Gastroesophageal sphincter (tissue), 4 donors: Measurements from ENCODE around the gene KLHL42. TPM values are rescaled to one million over a fixed set of nuclear protein-coding genes. Genes with fewer than 3 reads are reported as not detected.
"Not testable (repeated sequence)": the region's sequence is repeated elsewhere in the genome, so short reads cannot be mapped to it uniquely, and the experiment has no call there.

Source experiments
- ATAC-seq: fragments of 150-250 bp; one replicate; pipeline ENCODE4 v1.9.1; 2016; ENCODE audit warnings: mild to moderate bottlenecking, moderate library complexity
- H3K27ac ChIP-seq, 4 donors: fragments of 200-600 bp; sonication (generic) in 3 of 4; 1 replicate in 3 of 4; 2 replicates in 1 of 4; pipeline ENCODE4 v1.5.1; 2016 to 2019
- H3K27me3 ChIP-seq: fragments of 200-600 bp; sonication (generic); one replicate; pipeline ENCODE4 v1.5.1; 2019
- H3K36me3 ChIP-seq, 2 donors: fragments of 200-600 bp; sonication (generic); one replicate each; pipeline ENCODE4 v1.5.1; 2019; ENCODE audit warnings: control low read depth in 1 of 2
- H3K4me1 ChIP-seq, 3 donors: fragments of 200-600 bp; sonication (generic); 1 replicate in 2 of 3; 2 replicates in 1 of 3; pipeline ENCODE4 v1.5.1; 2016 to 2019; ENCODE audit warnings: control low read depth in 2 of 3
- H3K4me3 ChIP-seq, 2 donors: fragments of 200-600 bp; sonication (generic); one replicate each; pipeline ENCODE4 v1.5.1; 2019; ENCODE audit warnings: mild to moderate bottlenecking in 1 of 2, moderate library complexity in 1 of 2
- H3K9me3 ChIP-seq, 3 donors: fragments of 200-600 bp; sonication (generic); one replicate each; pipeline ENCODE4 v1.5.1; 2017 to 2019; ENCODE audit warnings: control low read depth in 2 of 3
- EP300 ChIP-seq: sonication (generic); formaldehyde crosslinking; IDR thresholded peaks from one replicate; pipeline ENCODE4 v1.6.1; 2017; ENCODE audit warnings: antibody characterized with exemption, mild to moderate bottlenecking
- POLR2A ChIP-seq, 2 donors: fragments of 450-650 bp; IDR thresholded peaks; one replicate each; pipeline ENCODE4 v1.6.1; 2017; ENCODE audit warnings: antibody characterized with exemption in 2 of 2, mild to moderate bottlenecking in 2 of 2, moderate library complexity in 1 of 2
- POLR2AphosphoS5 ChIP-seq: sonication (generic); formaldehyde crosslinking; IDR thresholded peaks from one replicate; pipeline ENCODE4 v1.6.1; 2017; ENCODE audit warnings: antibody characterized with exemption
- WGBS, 2 donors: methylation state at CpG; one replicate each; pipeline ENCODE4 v1.1.5; 2018; ENCODE audit warnings: low coverage in 1 of 2; 5-methylcytosine and 5-hydroxymethylcytosine counted together
- total RNA-seq, 4 donors: library from RNA; depleted of rRNA; stranded (reverse); fragments of >200 nt; gene quantifications; one replicate each; pipeline ENCODE4 v1.1.0, GENCODE V29; 2016
- TF ChIP-seq, protein P1 (sequence below), 4 experiments: fragments of 200-600 bp in 2 of 4; fragments of 450-650 bp in 2 of 4; sonication (generic) in 1 of 4; IDR thresholded peaks; one replicate each; pipeline ENCODE4 v1.5.1; 2017 to 2019; ENCODE audit warnings: antibody characterized with exemption in 4 of 4, mild to moderate bottlenecking in 2 of 4, moderate library complexity in 2 of 4

KLHL42 gene, protein sequence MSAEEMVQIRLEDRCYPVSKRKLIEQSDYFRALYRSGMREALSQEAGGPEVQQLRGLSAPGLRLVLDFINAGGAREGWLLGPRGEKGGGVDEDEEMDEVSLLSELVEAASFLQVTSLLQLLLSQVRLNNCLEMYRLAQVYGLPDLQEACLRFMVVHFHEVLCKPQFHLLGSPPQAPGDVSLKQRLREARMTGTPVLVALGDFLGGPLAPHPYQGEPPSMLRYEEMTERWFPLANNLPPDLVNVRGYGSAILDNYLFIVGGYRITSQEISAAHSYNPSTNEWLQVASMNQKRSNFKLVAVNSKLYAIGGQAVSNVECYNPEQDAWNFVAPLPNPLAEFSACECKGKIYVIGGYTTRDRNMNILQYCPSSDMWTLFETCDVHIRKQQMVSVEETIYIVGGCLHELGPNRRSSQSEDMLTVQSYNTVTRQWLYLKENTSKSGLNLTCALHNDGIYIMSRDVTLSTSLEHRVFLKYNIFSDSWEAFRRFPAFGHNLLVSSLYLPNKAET
- 100 to 1,000 TPM in 2 of 4 donors, 10 to 100 TPM in 2; 63.9 to 121 (median 89.3) TPM for total RNA-seq

DNA sequence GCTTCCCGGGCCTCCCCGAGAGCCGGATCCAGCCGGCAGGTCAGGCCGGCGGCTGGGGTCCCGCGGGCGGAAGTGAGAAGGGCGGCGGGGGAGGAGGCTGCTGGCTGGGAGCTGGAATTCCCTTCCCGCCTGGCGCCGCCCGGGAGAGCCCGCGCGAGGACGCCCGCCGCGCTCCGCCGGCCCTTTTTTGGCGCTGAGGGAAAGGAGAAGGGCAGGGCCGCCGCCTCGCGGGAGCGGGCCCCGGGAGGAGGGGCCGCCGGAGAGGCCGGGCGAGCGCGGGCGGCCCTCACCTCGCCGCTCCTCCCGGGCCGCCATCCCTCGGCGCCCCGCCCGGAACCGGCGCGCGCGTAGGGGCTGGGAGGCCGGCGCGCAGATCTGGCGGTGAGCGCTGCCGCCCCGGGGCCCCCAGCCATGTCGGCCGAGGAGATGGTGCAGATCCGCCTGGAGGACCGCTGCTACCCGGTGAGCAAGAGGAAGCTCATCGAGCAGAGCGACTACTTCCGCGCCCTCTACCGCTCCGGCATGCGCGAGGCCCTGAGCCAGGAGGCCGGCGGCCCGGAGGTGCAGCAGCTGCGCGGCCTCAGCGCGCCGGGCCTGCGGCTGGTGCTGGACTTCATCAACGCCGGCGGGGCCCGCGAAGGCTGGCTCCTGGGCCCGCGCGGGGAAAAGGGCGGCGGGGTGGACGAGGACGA, at the start of gene KLHL42, which contains the start of gene MANSC4:
TSS of gene KLHL42 (plus strand) at position 314 of the 692 bp plus-strand sequence. CDS start at position 412, 98 bp downstream.
TSS of gene MANSC4 (minus strand) at position 317 of the 692 bp plus-strand sequence. CDS start 8,960 bp downstream, outside the sequence.
- H3K4me1 ChIP-seq = peaks cover 2 to 54% (median 3%) of the 10 kb centered on the region in 3 donors
- peak within 1 kb of the TSS; percentile 42 to 64 for H3K4me3 ChIP-seq
- TF ChIP-seq EP300 = no peak
- TF ChIP-seq, protein P1, sequence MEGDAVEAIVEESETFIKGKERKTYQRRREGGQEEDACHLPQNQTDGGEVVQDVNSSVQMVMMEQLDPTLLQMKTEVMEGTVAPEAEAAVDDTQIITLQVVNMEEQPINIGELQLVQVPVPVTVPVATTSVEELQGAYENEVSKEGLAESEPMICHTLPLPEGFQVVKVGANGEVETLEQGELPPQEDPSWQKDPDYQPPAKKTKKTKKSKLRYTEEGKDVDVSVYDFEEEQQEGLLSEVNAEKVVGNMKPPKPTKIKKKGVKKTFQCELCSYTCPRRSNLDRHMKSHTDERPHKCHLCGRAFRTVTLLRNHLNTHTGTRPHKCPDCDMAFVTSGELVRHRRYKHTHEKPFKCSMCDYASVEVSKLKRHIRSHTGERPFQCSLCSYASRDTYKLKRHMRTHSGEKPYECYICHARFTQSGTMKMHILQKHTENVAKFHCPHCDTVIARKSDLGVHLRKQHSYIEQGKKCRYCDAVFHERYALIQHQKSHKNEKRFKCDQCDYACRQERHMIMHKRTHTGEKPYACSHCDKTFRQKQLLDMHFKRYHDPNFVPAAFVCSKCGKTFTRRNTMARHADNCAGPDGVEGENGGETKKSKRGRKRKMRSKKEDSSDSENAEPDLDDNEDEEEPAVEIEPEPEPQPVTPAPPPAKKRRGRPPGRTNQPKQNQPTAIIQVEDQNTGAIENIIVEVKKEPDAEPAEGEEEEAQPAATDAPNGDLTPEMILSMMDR (IDR thresholded peaks at IDR 0.05) = peak in 2 of 4 experiments; percentile 27 to 38
- peak; percentile 62 to 80 for TF ChIP-seq POLR2A (IDR thresholded peaks at IDR 0.05)
- peak; percentile 42 for TF ChIP-seq POLR2AphosphoS5
- no CpG with 5 or more reads among the region's 92 CpGs for WGBS, 2 donors
- H3K27ac ChIP-seq = peak within 1 kb of the TSS; percentile 60 to 95 (median 94)
- ATAC-seq = peak; percentile 91
- H3K36me3 ChIP-seq = peaks cover 0 to 3% of the 10 kb centered on the region in 2 donors
- no peaks in the 10 kb centered on the region for H3K9me3 ChIP-seq
- no peaks in the 10 kb centered on the region for H3K27me3 ChIP-seq

DNA sequence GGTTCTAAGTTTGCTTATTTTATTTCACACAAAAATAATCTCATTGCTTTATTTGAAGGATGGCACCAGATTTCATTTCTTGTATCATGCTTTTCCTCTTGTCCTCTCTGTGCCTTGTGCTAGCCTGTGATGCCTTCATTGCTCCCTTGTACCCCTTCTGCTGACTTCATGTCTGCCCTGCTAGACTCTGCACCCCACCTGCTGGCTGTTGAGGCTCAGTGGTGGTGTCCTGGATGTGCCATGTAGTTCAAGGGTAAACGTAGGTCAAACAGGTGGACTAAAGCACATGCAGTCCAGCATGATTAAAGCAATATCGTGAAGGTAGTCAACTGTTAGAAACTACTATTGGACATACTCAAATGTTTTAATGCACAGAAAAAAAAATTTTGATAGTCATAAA, 47.8 kb upstream of the KLHL42 start:
- 42 to 74% methylated on average over 2 of the region's 2 CpGs for WGBS, 2 donors
- Histone ChIP-seq H3K4me1 (no peaks in the 10 kb centered on the region), H3K27me3 (no peaks in the 10 kb centered on the region), H3K9me3 (no peaks in the 10 kb centered on the region), H3K4me3 (no peak overlapping the region), H3K36me3 (peaks cover 0 to 69% of the 10 kb centered on the region in 2 donors), H3K27ac (no peak overlapping the region)
- no peak for ATAC-seq
- no peak for TF ChIP-seq POLR2A (IDR thresholded peaks at IDR 0.05)
- TF ChIP-seq EP300 = no peak
- TF ChIP-seq, protein P1 (IDR thresholded peaks at IDR 0.05) = peak in 1 of 4 experiments; percentile 11

DNA sequence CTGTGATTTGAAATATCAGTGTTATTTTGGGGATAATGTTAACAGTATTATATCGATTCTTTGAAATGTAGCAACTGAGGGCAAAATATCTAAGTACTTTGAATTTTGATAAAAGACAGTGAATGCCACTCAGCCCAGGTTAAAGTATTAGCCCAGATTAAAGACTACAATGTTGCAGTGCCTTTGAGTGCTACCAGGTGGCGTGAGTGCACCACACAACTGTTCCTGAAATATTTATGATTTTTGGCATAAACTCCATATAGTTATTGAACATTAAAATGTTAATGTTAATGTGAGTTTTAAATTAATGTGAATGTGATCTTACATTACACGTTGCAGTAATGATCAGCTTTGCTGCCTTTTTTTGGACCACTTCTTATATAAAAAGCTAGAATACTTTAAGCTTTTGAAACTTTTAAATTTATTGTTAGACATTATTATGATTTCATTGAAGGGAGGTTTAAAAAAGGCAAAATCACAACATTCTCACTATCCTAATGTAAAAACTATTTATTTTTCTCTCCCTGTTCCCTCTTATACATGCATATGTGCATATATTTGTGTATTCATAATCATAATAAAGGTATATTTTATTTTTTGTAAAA, 46.9 kb upstream of the KLHL42 start:
- Histone ChIP-seq H3K27me3 (no peaks in the 10 kb centered on the region), H3K4me3 (no peak overlapping the region), H3K9me3 (no peaks in the 10 kb centered on the region), H3K27ac (no peak overlapping the region), H3K4me1 (no peaks in the 10 kb centered on the region), H3K36me3 (peaks cover 0 to 75% of the 10 kb centered on the region in 2 donors)
- WGBS, 2 donors = 34 to 43% methylated on average over 3 of the region's 3 CpGs
- ATAC-seq = no peak
- TF ChIP-seq, protein P1 (IDR thresholded peaks at IDR 0.05) = peak; percentile 60 to 90 (median 78)
- no peak for TF ChIP-seq POLR2A (IDR thresholded peaks at IDR 0.05)

DNA sequence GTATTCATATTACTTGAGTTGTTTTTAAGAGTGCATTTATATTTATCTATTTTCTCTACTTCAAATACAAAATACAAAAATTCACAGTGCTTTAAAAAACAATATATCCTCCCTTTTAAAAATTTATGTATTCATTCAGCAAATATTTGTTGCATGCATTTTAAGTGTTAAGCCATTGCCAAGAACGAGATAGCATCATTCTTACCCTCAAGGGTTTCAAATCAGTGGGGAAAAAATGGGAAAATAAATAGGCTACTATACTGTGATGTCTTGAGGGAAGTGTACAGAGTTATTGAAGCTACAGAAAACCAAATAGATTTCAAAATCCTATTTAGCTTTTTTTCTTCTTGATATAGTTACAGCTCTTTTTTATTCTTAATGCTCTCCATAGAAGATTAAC, 46.2 kb upstream of the KLHL42 start:
- ATAC-seq = no peak
- no peaks in the 10 kb centered on the region for H3K9me3 ChIP-seq
- 89 to 95% methylated on average over 1 of the region's 1 CpG for WGBS, 2 donors
- no peak for TF ChIP-seq EP300
- TF ChIP-seq POLR2A (IDR thresholded peaks at IDR 0.05) = no peak
- no peak for TF ChIP-seq POLR2AphosphoS5
- TF ChIP-seq, protein P1 (IDR thresholded peaks at IDR 0.05) = no peak
- H3K4me1 ChIP-seq = no peaks in the 10 kb centered on the region
- H3K4me3 ChIP-seq = no peak overlapping the region
- no peak overlapping the region for H3K27ac ChIP-seq
- H3K27me3 ChIP-seq = no peaks in the 10 kb centered on the region
- peaks cover 0 to 82% of the 10 kb centered on the region in 2 donors for H3K36me3 ChIP-seq

DNA sequence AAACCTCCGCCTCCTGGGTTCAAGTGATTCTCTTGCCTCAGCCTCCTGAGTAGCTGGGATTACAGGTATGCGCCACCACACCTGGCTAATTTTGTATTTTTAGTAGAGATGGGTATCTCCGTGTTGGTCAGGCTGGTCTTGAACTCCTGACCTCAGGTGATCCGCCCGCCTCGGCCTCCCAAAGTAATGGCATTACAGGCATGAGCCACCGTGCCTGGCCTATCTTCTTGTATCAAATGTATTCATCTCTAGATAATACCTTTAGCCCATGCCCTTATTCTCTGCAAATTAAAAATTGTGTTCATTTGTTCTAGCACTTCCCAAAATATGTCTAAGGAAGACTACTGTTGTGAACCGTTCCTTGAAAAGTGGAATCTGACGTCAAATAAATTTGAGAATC, 45.7 kb upstream of the KLHL42 start:
- H3K9me3 ChIP-seq, H3K4me3 ChIP-seq, ATAC-seq, H3K27ac ChIP-seq, H3K27me3 ChIP-seq, H3K4me1 ChIP-seq: not testable (repeated sequence)
- peaks cover 0 to 86% of the 10 kb centered on the region in 2 donors for H3K36me3 ChIP-seq
- WGBS, 2 donors = 81 to 96% methylated on average over 8 to 9 of the region's 9 CpGs
